GM19372 (cell line): ENCODE data around the gene FUT7.
A peak's percentile ranks its signal among the peaks of the same experiment; 100 is the strongest.
"Not testable (repeated sequence)": the region's sequence is repeated elsewhere in the genome, so short reads cannot be mapped to it uniquely, and the experiment has no call there.

Source experiments
- ATAC-seq: cut with Tn5 transposase; IDR thresholded peaks from one replicate; pipeline ENCODE4 v1.9.1; 2021; ENCODE audit warnings: mild to moderate bottlenecking, low read depth, moderate library complexity; ENCODE audit not compliant: unreplicated experiment

The FUT7 gene

DNA sequence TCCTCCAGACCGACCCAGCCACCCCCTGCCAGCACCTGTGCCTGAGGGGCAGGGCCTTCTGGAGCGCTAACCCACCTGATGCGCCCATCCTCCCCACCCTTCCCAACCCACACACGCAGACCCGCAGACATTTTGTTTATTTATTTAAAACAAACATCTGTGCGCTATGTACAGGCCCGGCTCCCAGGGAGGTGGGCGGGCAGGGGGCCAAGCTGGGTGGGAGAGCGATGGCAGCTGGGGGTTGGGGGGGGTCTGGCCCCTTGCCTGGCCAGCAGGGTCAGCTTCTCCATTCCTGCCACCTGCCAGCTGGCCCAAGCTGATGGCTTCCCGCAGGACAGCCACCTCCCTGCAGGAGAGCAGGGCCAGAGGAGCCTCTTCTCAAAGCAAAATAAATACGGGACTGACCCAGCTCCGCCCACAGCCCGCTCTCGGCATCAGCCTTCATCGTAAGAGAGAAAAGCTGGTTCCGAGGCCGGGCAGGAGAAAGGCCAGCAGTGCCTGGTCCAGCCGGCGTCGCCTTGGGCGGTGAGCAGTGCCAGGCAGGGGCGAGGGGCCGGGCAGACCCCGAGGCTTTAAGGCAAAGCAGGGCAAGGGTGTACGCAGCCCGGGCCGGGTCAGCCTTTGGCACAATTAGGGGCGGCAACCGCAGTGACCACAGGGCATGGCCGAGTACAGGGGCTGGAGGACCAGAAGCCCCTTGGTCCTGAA, 24.6 kb downstream of the FUT7 start:
- ATAC-seq, result no peak

DNA sequence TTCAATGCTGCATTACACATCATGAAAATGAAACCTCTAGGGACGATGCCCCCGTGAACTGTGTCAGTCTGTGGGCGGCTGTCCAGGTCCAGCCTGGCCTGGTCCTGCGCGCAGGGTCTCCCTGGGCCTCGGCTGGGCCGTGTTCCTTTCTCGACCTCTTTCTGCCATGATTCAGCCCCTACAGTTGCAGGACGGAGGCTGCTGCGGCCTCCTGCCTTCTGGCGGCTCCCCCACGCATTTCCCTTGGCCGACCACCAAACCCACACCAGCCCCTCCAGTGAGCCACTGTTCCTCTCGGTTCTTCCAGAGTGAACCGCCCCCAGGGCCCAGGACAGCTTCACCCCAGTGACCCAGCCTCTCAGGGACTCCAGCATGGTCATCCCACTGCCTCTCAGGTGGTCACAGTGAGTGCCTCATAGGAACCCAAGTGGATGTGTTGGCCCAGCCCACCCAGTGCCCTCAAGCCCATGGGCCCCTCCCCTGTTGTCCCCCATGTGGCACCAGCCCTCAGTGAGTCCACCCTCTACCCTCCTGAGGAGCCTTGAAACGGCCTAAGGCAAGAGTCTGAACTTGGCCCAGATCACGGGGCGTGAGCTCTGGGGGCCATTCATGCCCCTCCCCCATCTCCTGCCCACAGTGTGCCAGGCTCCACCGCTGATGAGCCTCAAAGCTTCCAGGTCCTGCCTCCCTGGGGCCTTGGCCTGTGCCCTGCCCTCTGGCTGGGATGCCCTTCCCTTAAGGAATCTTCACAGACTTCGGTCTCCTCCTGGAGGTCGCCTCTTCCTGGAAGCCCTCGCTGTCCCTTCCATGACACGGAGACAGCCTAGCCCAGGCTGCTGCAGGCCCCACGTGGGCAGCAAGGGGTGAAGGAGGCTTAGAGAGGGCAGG, 25.5 kb downstream of the FUT7 start:
- no peak for ATAC-seq

DNA sequence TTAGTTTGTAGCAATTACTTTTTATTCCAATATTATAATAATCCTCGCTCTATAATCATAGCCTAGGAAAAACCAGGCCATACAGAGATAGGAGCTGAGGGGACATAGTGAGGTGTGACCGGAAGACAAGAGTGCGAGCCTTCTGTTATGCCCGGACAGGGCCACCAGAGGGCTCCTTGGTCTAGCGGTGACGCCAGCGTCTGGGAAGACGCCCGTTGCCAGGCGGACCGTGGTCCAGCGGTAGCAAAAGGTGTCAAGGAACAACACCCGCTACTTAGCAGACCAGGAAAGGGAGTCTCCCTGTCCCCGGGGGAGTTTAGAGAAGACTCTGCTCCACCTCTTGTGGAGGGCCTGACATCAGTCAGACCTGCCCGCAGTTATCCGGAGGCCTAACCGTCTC, 27.6 kb downstream of the FUT7 start:
- not testable (repeated sequence) for ATAC-seq

DNA sequence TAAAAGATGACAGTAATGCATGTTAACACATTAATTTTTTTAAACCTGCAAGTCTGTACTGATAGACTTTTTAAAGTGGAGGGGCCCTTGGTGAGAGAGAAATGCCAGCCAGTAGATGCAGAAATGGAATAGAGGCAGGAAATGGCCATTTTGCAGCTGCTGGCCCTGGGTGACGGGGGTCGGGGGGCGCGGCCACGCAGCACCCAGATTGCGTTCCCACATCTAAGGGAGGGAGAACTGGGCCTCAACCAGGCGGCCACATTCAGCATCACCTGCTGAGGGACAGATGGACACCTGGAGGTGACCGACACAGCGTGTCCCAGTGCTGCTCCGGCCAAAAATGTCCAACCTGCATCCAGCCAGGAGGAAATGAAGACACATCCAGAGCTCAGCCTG, 29.2 kb downstream of the FUT7 start:
- no peak for ATAC-seq

DNA sequence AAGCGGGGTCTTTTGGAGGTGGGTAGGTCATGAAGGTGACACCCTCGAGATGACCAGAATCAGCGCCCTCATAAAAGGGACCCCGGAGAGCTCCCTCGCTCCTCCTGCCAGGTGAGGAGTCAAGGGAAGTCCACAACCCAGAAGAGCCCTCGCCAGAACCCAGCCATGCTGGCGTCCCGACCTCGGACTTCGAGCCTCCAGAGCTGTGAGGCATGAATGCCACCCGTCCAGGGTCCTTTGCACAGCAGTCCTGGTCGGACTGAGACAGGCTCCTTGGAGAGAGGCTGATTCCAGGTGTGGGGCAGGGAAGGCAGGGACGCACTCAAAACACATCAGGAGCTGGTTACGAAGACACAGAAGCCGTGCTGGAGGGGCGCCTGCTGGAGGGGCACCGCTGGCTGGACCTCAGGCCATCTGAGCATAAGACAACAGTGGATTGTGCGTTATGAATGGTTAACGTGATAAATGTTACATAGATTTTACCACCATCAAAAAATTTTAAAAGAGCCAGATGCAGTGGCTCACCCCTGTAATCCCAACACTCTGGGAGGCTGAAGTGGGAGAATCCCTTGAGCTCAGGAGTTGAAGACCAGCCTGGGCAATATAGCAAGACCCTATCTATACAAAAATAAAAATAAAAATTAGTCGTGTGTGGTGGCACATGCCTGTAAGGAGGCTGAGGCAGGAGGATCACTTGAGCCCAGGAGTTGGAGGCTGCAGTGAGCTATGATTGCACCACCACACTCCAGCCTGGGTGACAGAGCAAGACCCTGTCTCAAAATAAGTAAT, 29.8 kb downstream of the FUT7 start:
- ATAC-seq, result no peak

DNA sequence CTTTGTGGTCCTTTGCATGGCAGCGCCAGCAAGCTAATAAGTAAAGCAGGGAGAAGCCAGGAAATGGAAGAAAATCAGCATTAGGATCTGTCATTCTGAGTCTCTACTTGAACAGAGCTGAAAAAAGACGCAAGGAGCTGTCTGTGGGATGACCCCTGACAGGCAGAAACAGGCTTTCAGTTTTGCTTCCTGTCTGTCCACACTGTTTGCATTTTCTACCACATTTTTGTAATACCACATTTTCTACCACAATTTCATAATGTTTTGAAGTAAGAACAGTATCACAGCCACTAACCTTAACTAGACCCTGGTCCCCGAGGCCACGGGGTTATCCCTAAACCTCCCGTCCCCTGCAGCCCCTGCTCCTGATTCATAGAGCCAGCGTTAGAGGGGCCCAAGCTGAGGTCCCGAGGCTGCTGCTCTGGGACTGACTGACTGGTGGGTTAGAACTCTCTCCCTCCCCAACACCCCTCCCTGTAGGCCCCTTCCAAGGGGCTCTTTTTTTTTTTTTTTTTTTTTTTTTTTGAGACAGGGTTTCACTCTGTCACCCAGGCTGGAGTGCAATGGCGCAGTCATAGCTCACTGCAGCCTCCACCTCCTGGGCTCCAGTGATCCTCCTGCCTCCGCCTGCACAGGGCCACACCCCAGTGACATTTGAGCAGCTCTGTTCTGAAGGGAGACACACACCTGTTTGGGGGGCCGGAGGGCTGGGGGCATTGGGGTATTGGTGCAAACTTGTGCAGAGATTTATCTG, 31.5 kb downstream of the FUT7 start:
- peak; percentile 71 for ATAC-seq

- no peak for ATAC-seq
These were observed 34.1 kb downstream of the FUT7 start for GRCh38 chr9:136997830-136998234.

GRCh38 chr9:136997371-136997770, 34.5 kb downstream of the FUT7 start:
- no peak for ATAC-seq

- no peak for ATAC-seq
These were observed 35.3 kb downstream of the FUT7 start, which contains the start of gene CLIC3 for GRCh38 chr9:136996361-136997292. Gene CLIC3, minus strand, starts transcription at chr9:136996568. Its CDS starts 25 bp downstream, at chr9:136996543.

DNA sequence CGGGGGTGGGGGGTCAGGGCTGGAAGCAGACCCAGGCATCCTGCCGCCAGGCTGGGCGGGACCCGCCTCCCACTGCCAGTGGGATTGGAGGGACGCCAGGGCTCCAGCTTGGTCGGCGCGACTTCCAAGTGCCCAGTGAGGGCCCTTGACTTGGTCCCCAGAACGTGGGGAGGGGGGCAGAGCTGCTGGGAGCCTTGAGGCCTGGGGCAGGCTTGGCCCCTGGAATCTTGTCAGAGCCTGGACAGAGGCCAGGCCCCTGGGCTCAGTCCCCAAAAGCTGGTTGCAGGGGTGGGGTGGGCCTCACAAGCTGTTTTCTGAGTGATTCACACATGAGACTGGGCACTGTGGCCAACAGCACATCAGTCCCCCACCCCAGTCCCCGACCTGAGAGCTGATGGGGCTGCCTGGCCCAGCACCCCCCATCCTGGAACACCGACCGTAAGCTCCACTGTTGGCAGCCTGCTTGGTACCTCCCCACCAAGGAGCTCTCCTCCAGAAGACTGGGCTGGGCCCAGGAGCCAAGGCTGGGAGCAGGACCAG, 36.0 kb downstream of the FUT7 start:
- ATAC-seq, result no peak

DNA sequence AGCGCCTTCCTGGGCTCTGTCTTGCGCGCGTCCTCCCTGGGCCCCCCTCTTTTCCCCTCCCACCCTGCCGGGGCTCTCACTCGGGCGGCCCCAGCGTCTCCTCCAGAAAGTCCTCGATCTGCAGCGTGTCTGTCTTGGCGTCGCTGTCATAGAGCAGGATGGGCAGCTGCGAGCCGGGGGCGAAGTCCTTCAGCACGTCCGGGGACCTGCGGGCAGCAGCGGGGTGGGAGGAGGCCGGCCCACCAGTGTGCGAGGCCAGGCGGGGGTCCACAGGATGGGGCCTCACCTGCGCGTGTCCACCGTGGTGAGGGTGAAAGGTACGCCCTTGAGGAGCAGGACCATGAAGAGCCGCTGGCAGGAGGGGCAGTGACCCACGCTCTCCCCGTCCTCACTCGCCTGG, 36.5 kb downstream of the FUT7 start:
- no peak for ATAC-seq

DNA sequence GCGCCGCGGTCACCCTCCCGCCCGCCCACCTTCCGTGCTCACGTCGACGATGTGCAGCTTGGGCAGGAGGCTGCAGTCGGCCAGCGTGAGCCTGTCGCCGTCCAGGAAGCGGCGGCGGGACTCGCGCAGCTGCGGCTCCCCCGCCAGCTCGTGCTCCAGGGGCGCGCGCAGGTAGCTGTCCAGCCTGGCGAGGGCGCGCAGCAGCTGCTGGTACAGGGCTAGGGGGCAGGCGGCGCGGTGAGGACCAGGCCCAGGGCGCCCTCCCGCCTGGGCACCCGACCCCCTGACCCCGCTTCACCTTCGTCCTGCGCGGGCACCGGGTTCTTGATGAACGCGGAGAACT, 37.0 kb downstream of the FUT7 start:
- ATAC-seq, result no peak

DNA sequence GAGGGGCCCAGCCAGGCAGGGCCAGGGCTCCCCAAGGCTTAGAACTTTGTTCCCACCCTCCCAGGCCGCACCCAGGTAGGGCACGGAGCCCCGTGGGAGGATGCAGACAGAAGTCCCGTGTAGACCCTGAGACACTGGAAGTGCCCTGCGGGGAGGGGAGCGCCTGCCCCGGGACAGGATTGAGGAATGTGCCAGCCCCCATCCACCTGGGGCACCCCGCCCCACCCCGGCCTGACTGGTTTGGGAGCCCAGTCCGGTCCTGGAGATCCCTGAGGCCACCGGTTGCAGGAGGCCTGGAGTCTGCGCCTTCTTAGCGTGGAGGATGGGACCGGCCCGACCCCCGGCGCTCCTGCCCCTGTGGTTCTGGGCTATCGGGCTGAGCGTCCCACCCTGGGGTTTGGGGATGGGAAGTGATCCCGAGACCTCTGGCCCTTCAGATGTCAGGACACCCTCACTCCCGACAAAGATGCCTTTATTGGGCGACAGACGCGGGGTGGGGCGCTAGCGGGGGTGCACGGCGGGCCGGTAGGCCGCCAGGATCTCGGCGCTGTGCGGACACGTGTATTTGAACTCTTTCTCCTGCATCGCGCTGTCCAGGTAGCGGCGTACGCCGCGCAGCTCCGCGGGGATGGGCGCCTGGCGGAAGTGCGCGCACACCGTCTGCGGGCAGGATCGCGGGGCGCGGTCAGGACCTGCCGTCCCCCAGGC, 37.6 kb downstream of the FUT7 start:
- ATAC-seq, result no peak

- no peak for ATAC-seq
These were observed 39.0 kb downstream of the FUT7 start for GRCh38 chr9:136992819-136993369.

GRCh38 chr9:136991993-136992818, 39.7 kb downstream of the FUT7 start, which contains the start of gene PAXX:
Gene PAXX, plus strand, starts transcription at chr9:136992422. Its CDS starts 22 bp downstream, at chr9:136992444.
- peak; percentile 85 for ATAC-seq

GRCh38 chr9:136990242-136990911, 41.5 kb downstream of the FUT7 start:
- no peak for ATAC-seq

DNA sequence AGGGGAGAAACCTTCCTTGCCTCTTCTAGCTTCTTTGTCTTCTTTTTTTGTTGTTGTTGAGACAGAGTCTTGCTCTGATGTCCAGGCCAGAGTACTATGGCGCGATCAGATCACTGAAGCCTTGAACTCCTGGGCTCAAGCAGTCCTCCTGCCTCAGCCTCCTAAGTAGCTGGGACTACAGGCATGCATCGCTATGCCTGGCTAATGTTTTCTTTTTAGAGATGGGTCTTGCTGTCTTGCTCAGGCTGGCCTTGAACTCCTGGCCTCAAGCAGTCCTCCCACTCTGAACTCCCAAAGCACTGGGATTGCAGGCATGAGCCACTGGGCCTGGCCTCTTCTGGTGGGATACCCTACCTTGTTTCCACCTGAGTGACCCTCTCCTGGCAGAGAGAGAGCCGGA, 43.0 kb downstream of the FUT7 start:
- ATAC-seq, result no peak
